VCaP (cell line): ENCODE data around the gene TNKS2.
A peak's percentile ranks its signal among the peaks of the same experiment; 100 is the strongest.
"Not testable (repeated sequence)": the region's sequence is repeated elsewhere in the genome, so short reads cannot be mapped to it uniquely, and the experiment has no call there.

Source experiments
- H3K27ac ChIP-seq: fragments of 450-650 bp; 2 replicates; pipeline ENCODE4 v1.5.1; 2017
- CTCF ChIP-seq: fragments of 450-650 bp; conservative IDR thresholded peaks from 2 replicates; pipeline ENCODE4 v1.5.1; 2017; ENCODE audit warnings: mild to moderate bottlenecking, moderate library complexity

Gene TNKS2

DNA sequence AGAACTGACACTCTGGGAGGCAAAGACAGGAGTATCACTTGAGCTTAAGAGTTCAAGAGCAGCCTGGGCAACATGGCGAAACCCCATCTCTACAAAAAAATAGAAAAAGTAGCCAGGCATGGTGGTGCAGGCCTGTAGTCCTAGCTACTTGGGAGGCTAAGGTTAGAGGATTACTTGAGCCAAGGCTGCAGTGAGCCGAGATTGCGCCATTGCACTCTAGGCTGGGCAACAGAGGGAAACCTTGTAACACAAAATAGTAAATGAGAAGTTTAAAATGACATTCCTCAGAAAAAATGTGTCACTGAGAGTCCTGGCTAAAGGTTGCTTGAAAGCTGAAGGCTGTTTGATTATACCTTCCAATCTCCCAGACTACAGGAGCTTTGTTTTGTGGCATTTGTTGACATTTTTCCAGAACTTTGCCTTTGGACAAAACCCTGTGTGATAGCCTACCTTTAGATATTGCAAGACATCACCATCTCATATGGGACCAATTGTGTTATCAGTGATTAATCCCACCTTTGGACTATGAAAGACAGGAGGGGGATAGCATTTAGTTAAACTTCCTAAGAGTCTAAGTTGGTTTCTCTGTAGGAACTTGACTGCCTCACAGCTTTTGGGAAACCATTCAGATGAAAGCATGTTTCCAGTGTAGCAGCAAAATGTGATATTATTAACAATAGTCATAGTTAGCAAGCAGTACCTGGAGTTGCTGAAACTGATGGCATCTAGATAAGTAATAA is 5.3 kb downstream of the TNKS2 start:
- peak overlapping the region; percentile 70 for H3K27ac ChIP-seq
- no peak for TF ChIP-seq CTCF

DNA sequence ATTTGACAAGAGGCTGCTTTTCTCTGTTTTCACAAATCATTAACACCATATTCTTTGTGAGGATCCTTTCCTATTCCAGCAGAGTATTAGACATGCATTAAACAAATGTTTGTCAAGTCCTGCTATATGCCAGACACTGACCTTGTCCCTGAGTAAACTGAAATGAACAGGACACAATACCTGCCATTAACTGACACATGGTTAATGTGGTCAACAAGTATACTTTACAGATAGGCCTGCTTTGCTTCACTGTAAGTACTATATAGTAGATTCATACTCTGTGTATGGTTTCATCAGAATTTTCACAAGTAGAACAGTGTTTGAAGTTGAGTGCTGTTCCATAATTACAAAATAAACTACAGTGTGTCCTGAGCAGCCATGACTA is 5.9 kb downstream of the TNKS2 start:
- TF ChIP-seq CTCF, result no peak
- H3K27ac ChIP-seq, result peak overlapping the region; percentile 70

DNA sequence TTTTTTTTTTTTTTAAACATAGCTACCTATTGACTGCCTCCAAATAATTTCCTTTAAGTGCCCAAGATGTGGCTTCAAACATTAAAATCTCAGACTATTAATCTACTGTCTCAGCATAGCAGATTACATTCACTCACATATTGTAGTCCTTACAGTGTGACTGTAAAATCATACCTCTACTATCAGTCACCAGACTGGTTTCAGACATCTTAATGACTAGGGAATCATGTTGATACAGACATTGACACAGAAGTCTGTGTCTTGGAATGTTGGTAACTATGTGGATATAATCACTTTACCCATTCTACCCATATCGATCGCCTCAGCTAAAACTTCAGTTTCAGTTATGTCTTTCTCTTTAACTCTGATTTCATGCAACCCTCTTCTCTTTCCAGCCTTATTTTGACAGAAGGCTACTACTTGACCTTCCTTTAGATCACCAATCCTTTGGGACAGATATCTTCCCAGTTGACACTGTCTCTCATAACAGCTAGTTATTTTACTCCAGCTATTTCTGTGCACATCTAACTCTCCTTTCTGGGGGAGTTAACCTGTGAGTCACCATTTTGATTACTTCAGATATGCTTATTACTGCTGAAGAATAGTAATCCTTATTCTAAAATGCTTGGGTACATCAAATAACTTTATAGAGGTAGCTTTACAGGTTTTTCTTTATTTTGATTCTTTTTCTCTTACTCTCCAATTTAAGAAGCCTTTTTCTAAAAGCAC is 7.0 kb downstream of the TNKS2 start:
- peak overlapping the region; percentile 70 for H3K27ac ChIP-seq
- TF ChIP-seq CTCF, result no peak

DNA sequence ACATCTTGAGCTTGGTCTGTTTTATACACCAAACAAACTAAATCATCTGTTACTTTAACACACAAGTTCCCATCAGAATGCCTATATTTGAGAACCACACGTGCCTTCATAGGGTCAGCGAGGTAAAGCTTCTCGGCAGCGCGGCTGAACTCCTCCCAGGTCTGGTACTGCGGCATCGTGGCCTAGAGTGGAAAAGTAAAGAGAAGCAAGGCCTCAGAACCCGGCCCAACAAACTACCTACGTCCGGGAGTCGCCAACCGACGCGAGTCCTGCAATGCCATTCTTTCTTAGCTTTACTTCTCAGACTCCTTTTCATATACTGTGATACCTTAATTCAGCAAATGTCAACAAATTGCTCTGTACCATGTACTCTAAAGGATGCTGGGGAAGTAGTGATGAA is 9.0 kb downstream of the TNKS2 start:
- H3K27ac ChIP-seq, result not testable (repeated sequence)

DNA sequence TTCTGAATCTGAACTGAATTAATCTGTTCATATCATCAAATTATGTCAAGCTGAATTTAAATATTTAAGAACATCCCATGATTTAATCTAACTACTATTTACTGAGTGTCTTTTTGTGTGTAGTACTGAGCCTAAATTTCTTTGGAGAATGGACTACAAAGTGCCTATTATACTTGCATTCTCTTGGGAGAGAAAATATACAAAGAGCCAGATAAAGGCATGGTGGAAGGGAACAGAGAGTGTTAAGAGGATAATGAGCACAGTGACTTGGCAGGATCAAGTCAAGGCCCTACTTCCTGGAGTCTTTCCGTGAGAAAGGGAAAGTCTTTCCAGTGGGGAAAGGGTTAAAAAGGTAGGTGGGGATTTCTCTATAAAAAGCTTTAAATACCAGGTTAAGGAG is 15.0 kb downstream of the TNKS2 start:
- H3K27ac ChIP-seq, result no peak overlapping the region
- TF ChIP-seq CTCF, result no peak

DNA sequence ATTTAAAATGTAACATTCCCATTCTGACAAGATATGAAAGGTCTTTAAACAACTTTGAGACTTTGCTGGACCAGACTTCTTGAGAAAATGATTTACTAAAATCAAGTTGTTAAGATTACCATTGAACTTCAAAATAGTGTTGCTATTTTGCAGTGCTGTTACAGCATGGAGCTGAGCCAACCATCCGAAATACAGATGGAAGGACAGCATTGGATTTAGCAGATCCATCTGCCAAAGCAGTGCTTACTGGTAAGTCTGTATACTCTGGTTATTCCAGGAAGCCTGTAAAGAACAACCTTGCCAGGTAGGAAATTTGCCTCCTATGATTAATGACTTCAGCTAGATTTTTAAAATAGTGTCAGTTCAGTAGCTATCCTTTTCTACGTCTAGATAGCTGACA is 18.8 kb downstream of the TNKS2 start:
- H3K27ac ChIP-seq, result no peak overlapping the region
- TF ChIP-seq CTCF, result no peak

- TF ChIP-seq CTCF, result no peak
- no peak overlapping the region for H3K27ac ChIP-seq
Measured at GRCh38 chr10:91820144-91820543, 21.9 kb downstream of the TNKS2 start.

- TF ChIP-seq CTCF, result no peak
- no peak overlapping the region for H3K27ac ChIP-seq
Measured at GRCh38 chr10:91824076-91824475, 25.9 kb downstream of the TNKS2 start.
